Measurements from ENCODE around the gene NR1I3. TPM values are rescaled to one million over a fixed set of nuclear protein-coding genes. Genes with fewer than 3 reads are reported as not detected.

NR1I3 gene
- total RNA-seq, 2 experiments from 2014 or later: not detected

- Histone ChIP-seq H3K9me2 (ENCODE audit: insufficient read depth, low read length) (no peaks in the 10 kb centered on the region), H3K27ac (ENCODE audit: low read depth, low read length, poor library complexity, severe bottlenecking) (no peak overlapping the region), H3K36me3 (ENCODE audit: insufficient read depth, low read length) (no peaks in the 10 kb centered on the region), H3K79me2 (ENCODE audit: insufficient read depth, low read depth, low read length) (no peaks in the 10 kb centered on the region), H3K9me3 (ENCODE audit: low read length) (no peaks in the 10 kb centered on the region), H3K4me2 (ENCODE audit: low read length) (peak overlapping the region; percentile 62), H2AFZ (ENCODE audit: low read length) (peak overlapping the region; percentile 72), H3K4me3 (ENCODE audit: low read depth, low read length, poor library complexity, severe bottlenecking) (peak overlapping the region; percentile 39), H4K20me1 (ENCODE audit: insufficient read depth, low read length) (no peaks in the 10 kb centered on the region), H3K4me1 (ENCODE audit: insufficient read depth, low read length, poor library complexity, severe bottlenecking) (peaks cover 18% of the 10 kb centered on the region)
- intact Hi-C loops (cut with micrococcal nuclease; ENCODE audit: unreplicated experiment): no loop called here
- CTCF ChIA-PET (ENCODE audit: unreplicated experiment): no interaction called here
- DNase-seq (ENCODE audit: low spot score): no peak
- TF ChIP-seq EZH2phosphoT487 (IDR thresholded peaks at IDR 0.05; ENCODE audit: borderline replicate concordance, low read depth, low read length) (no peak), CTCF (conservative IDR thresholded peaks at IDR 0.05; ENCODE audit: low read length) (no peak)
- POLR2A ChIA-PET: interaction anchor here (1.0 to 1.1 kb wide), 2 partner anchors 8 to 12 kb away, joined by 3 to 4 read pairs; no protein-coding TSS in a partner anchor
- no TSS peak for BruUV-seq (replicated peaks)
Measured at GRCh38 chr1:161260376-161261260, 22.6 kb upstream of the NR1I3 start.

- ChIA-PET POLR2A (interaction anchor here (0.6 to 1.1 kb wide), 3 partner anchors 9 to 39 kb away, joined by 3 to 4 read pairs (median 3); no protein-coding TSS in a partner anchor), CTCF (ENCODE audit: unreplicated experiment) (no interaction called here)
- intact Hi-C loops (cut with micrococcal nuclease; ENCODE audit: unreplicated experiment): no loop called here
- peaks cover 18% of the 10 kb centered on the region for H3K4me1 ChIP-seq (ENCODE audit: insufficient read depth, low read length, poor library complexity, severe bottlenecking)
- H3K27ac ChIP-seq (ENCODE audit: low read depth, low read length, poor library complexity, severe bottlenecking): no peak overlapping the region
- no peaks in the 10 kb centered on the region for H3K9me3 ChIP-seq (ENCODE audit: low read length)
- no peak for DNase-seq (ENCODE audit: low spot score)
- no peaks in the 10 kb centered on the region for H3K36me3 ChIP-seq (ENCODE audit: insufficient read depth, low read length)
- no peaks in the 10 kb centered on the region for H3K79me2 ChIP-seq (ENCODE audit: insufficient read depth, low read depth, low read length)
- no peak for TF ChIP-seq EZH2phosphoT487 (IDR thresholded peaks at IDR 0.05; ENCODE audit: borderline replicate concordance, low read depth, low read length)
- H4K20me1 ChIP-seq (ENCODE audit: insufficient read depth, low read length): no peaks in the 10 kb centered on the region
- H3K9me2 ChIP-seq (ENCODE audit: insufficient read depth, low read length): no peaks in the 10 kb centered on the region
- BruUV-seq (replicated peaks): no TSS peak
- H3K4me3 ChIP-seq (ENCODE audit: low read depth, low read length, poor library complexity, severe bottlenecking): no peak overlapping the region
- H3K4me2 ChIP-seq (ENCODE audit: low read length): no peak overlapping the region
- H2AFZ ChIP-seq (ENCODE audit: low read length): no peak overlapping the region
Measured at GRCh38 chr1:161259765-161260164, 21.8 kb upstream of the NR1I3 start.

- Histone ChIP-seq H3K4me2 (ENCODE audit: low read length) (no peak overlapping the region; the same call in 1 of the 2 replicates), H3K79me2 (ENCODE audit: insufficient read depth, low read depth, low read length) (no peaks in the 10 kb centered on the region), H3K4me1 (ENCODE audit: insufficient read depth, low read length, poor library complexity, severe bottlenecking) (peaks cover 18% of the 10 kb centered on the region), H3K36me3 (ENCODE audit: insufficient read depth, low read length) (no peaks in the 10 kb centered on the region), H3K9me3 (ENCODE audit: low read length) (no peaks in the 10 kb centered on the region), H3K4me3 (ENCODE audit: low read depth, low read length, poor library complexity, severe bottlenecking) (no peak overlapping the region), H3K9me2 (ENCODE audit: insufficient read depth, low read length) (no peaks in the 10 kb centered on the region), H4K20me1 (ENCODE audit: insufficient read depth, low read length) (no peaks in the 10 kb centered on the region), H2AFZ (ENCODE audit: low read length) (no peak overlapping the region), H3K27ac (ENCODE audit: low read depth, low read length, poor library complexity, severe bottlenecking) (no peak overlapping the region)
- no peak for TF ChIP-seq CTCF (conservative IDR thresholded peaks at IDR 0.05; ENCODE audit: low read length)
- no peak for TF ChIP-seq EZH2phosphoT487 (IDR thresholded peaks at IDR 0.05; ENCODE audit: borderline replicate concordance, low read depth, low read length)
- no TSS peak for BruUV-seq (replicated peaks)
- ChIA-PET POLR2A (interaction anchor here (0.6 kb wide), 1 partner anchor 38 kb away, joined by 3 read pairs; no protein-coding TSS in a partner anchor), CTCF (ENCODE audit: unreplicated experiment) (no interaction called here)
- no peak for DNase-seq (ENCODE audit: low spot score)
- intact Hi-C loops (cut with micrococcal nuclease; ENCODE audit: unreplicated experiment): no loop called here
Measured at GRCh38 chr1:161259345-161259702, 21.3 kb upstream of the NR1I3 start.
